CD4-positive, alpha-beta T cell treated with Interleukin-17A for 1 hour (primary cell): Measurements from ENCODE around the gene NISCH.

Source experiments
- DNase-seq: peaks from one replicate; pipeline ENCODE4 v3.0.0-alpha.2; 2020

Gene NISCH

GRCh38 chr3:52435246-52436101, 19.9 kb upstream of the NISCH start:
- no peak for DNase-seq

- DNase-seq = no peak
Observed at GRCh38 chr3:52436500-52437149, 18.8 kb upstream of the NISCH start.

- DNase-seq = no peak
Observed at GRCh38 chr3:52437326-52438103, 17.9 kb upstream of the NISCH start.

- no peak for DNase-seq
Observed at GRCh38 chr3:52438104-52438376, 17.4 kb upstream of the NISCH start.

- no peak for DNase-seq
Observed at GRCh38 chr3:52438579-52439425, 16.6 kb upstream of the NISCH start.

- DNase-seq = no peak
Observed at GRCh38 chr3:52439426-52440248, 15.8 kb upstream of the NISCH start.

GRCh38 chr3:52440249-52440551, 15.2 kb upstream of the NISCH start:
- DNase-seq = no peak

GRCh38 chr3:52440671-52441070, 14.7 kb upstream of the NISCH start:
- no peak for DNase-seq

GRCh38 chr3:52441091-52441771, 14.2 kb upstream of the NISCH start:
- no peak for DNase-seq

- no peak for DNase-seq
Observed at GRCh38 chr3:52441772-52442332, 13.6 kb upstream of the NISCH start.

GRCh38 chr3:52442409-52443267, 12.8 kb upstream of the NISCH start:
- DNase-seq = no peak

GRCh38 chr3:52443268-52443610, 12.2 kb upstream of the NISCH start:
- no peak for DNase-seq

- DNase-seq = no peak
Observed at GRCh38 chr3:52443791-52444687, 11.4 kb upstream of the NISCH start.

- peak; percentile 81 for DNase-seq
Observed at GRCh38 chr3:52444860-52445793, 10.3 kb upstream of the NISCH start, which contains the start of gene SEMA3G. Gene SEMA3G, minus strand, starts transcription at chr3:52445103. Its CDS starts 76 bp downstream, at chr3:52445027.

- DNase-seq = no peak
Observed at GRCh38 chr3:52446042-52446441, 9.4 kb upstream of the NISCH start.

GRCh38 chr3:52446631-52447511, 8.5 kb upstream of the NISCH start:
- peak; percentile 82 for DNase-seq
